Measurements from ENCODE around the gene GSTM2. TPM values are rescaled to one million over a fixed set of nuclear protein-coding genes. Genes with fewer than 3 reads are reported as not detected.

GSTM2 gene
- total RNA-seq, 1 experiment from 2014 or later: 0.84 TPM

DNA sequence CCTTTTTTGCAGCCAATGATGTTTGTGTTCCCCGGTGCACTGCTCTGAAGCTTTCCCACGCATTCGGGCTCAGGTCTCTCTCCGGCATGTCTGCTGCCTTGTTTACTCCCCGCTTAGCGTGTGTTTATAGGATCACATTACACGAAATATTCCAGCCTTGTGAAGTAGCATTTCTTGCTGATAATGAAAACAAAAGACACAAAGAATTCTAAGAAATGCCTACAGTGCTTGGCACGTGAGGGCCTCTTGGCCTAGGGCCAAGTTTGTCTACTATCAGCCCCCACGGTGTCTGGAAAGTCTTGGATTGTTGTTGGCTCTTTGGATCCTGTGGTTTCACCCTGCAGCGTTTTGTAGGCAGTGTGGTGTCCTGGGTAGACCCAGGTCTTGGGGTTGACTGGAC, 23.2 kb upstream of the GSTM2 start:
- intact Hi-C loops (cut with micrococcal nuclease; ENCODE audit: unreplicated experiment): loop anchor here (5.0 kb wide), 2 partner anchors 97 to 128 kb away; partner anchors contain the start of gene GNAI3
- BruUV-seq (replicated peaks): no TSS peak
- POLR2A ChIA-PET: no interaction called here
- Histone ChIP-seq H3K27me3 (replicated peaks; ENCODE audit: control insufficient read depth, insufficient read depth, low read length) (no peaks in the 10 kb centered on the region), H3K36me3 (ENCODE audit: control insufficient read depth, insufficient read depth, low read length) (no peaks in the 10 kb centered on the region), H3K4me3 (ENCODE audit: low read depth, low read length) (no peak overlapping the region), H3K4me1 (no peaks in the 10 kb centered on the region), H3K9me3 (no peaks in the 10 kb centered on the region)
- Mint-ChIP-seq H3K9me3 (ENCODE audit: unreplicated experiment) (no peaks in the 10 kb centered on the region), H3K36me3 (ENCODE audit: insufficient read depth, unreplicated experiment) (no peaks in the 10 kb centered on the region), H3K27ac (ENCODE audit: unreplicated experiment) (no peak overlapping the region), H3K4me3 (ENCODE audit: unreplicated experiment) (no peak overlapping the region), H3K4me1 (ENCODE audit: low read depth, unreplicated experiment) (no peaks in the 10 kb centered on the region), H3K27me3 (ENCODE audit: insufficient read depth, unreplicated experiment) (no peaks in the 10 kb centered on the region)
- no peak for DNase-seq
- TF ChIP-seq, protein P1, sequence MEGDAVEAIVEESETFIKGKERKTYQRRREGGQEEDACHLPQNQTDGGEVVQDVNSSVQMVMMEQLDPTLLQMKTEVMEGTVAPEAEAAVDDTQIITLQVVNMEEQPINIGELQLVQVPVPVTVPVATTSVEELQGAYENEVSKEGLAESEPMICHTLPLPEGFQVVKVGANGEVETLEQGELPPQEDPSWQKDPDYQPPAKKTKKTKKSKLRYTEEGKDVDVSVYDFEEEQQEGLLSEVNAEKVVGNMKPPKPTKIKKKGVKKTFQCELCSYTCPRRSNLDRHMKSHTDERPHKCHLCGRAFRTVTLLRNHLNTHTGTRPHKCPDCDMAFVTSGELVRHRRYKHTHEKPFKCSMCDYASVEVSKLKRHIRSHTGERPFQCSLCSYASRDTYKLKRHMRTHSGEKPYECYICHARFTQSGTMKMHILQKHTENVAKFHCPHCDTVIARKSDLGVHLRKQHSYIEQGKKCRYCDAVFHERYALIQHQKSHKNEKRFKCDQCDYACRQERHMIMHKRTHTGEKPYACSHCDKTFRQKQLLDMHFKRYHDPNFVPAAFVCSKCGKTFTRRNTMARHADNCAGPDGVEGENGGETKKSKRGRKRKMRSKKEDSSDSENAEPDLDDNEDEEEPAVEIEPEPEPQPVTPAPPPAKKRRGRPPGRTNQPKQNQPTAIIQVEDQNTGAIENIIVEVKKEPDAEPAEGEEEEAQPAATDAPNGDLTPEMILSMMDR (IDR thresholded peaks at IDR 0.05; ENCODE audit: insufficient read depth in 1 of 2, low read depth in 1 of 2, low read length in 1 of 2, severe bottlenecking in 1 of 2, unreplicated experiment in 1 of 2): no peak
- CTCF ChIA-PET: no interaction called here

DNA sequence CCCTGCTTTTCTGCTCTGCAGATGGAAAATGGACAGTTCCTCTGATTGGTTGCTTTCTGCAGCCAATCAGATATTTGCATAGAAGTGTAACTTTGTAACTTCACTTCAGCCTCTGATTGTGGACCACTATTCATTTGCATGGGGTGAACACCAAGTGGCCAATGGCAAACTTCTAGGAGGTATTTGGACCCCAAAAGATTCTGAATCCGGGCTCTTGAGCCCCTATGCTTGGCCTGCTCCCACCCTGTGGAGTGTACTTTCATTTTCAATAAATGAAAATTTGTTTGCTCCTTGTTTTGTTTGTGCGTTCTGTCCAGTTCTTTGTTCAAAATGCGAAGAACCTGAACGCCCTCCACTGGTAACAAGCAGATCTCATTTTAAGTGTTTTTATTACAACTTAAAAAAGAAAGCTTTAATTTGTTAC, 18.4 kb upstream of the GSTM2 start:
- BruUV-seq (replicated peaks): no TSS peak
- Mint-ChIP-seq H3K36me3 (ENCODE audit: insufficient read depth, unreplicated experiment) (no peaks in the 10 kb centered on the region), H3K4me3 (ENCODE audit: unreplicated experiment) (no peak overlapping the region), H3K9me3 (ENCODE audit: unreplicated experiment) (no peaks in the 10 kb centered on the region), H3K27me3 (ENCODE audit: insufficient read depth, unreplicated experiment) (no peaks in the 10 kb centered on the region), H3K27ac (ENCODE audit: unreplicated experiment) (no peak overlapping the region), H3K4me1 (ENCODE audit: low read depth, unreplicated experiment) (peaks cover 7% of the 10 kb centered on the region)
- TF ChIP-seq, protein P1 (IDR thresholded peaks at IDR 0.05; ENCODE audit: insufficient read depth in 1 of 2, low read depth in 1 of 2, low read length in 1 of 2, severe bottlenecking in 1 of 2, unreplicated experiment in 1 of 2): no peak
- H3K9me3 ChIP-seq: no peaks in the 10 kb centered on the region
- H3K4me3 ChIP-seq (ENCODE audit: low read depth, low read length): no peak overlapping the region
- H3K4me1 ChIP-seq: no peaks in the 10 kb centered on the region
- ChIA-PET POLR2A (no interaction called here), CTCF (interaction anchor here (0.8 to 3.3 kb wide), 3 partner anchors 9 to 197 kb away, joined by 3 to 18 read pairs (median 6); no protein-coding TSS in a partner anchor)
- intact Hi-C loops (cut with micrococcal nuclease; ENCODE audit: unreplicated experiment): no loop called here
- H3K36me3 ChIP-seq (ENCODE audit: control insufficient read depth, insufficient read depth, low read length): no peaks in the 10 kb centered on the region
- H3K27me3 ChIP-seq (replicated peaks; ENCODE audit: control insufficient read depth, insufficient read depth, low read length): no peaks in the 10 kb centered on the region
- DNase-seq: no peak

DNA sequence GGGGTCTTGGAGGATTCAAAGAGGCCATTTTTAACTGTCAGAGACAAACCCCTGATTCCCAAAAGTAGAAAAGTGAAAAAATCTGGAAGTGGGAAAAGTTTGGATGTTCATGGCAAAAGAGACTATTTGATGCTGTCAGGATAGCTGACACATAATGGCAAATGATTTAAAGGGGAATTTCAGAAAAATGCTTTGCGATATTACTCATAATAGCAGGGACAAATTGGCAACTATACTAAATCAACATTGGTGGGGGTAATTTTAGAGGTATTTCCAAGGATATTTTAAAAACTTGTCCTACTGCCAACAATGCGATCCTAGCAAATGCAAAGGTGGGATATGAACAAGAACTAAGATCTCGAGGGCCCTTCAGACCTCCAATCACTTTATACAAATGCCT, 17.2 kb upstream of the GSTM2 start:
- intact Hi-C loops (cut with micrococcal nuclease; ENCODE audit: unreplicated experiment): no loop called here

More for the DNA sequence above, 17.2 kb upstream of the GSTM2 start:
- ChIA-PET CTCF (interaction anchor here (3.3 kb wide), 1 partner anchor 10 kb away, joined by 18 read pairs; no protein-coding TSS in a partner anchor), POLR2A (no interaction called here)
- no peak overlapping the region for H3K27ac Mint-ChIP-seq (ENCODE audit: unreplicated experiment)
- peaks cover 12% of the 10 kb centered on the region for H3K4me1 Mint-ChIP-seq (ENCODE audit: low read depth, unreplicated experiment)
- TF ChIP-seq, protein P1 (IDR thresholded peaks at IDR 0.05; ENCODE audit: insufficient read depth in 1 of 2, low read depth in 1 of 2, low read length in 1 of 2, severe bottlenecking in 1 of 2, unreplicated experiment in 1 of 2): no peak
- H3K9me3 Mint-ChIP-seq (ENCODE audit: unreplicated experiment): no peaks in the 10 kb centered on the region
- no peaks in the 10 kb centered on the region for H3K27me3 Mint-ChIP-seq (ENCODE audit: insufficient read depth, unreplicated experiment)
- Histone ChIP-seq H3K27me3 (replicated peaks; ENCODE audit: control insufficient read depth, insufficient read depth, low read length) (no peaks in the 10 kb centered on the region), H3K4me3 (ENCODE audit: low read depth, low read length) (no peak overlapping the region), H3K9me3 (no peaks in the 10 kb centered on the region), H3K36me3 (ENCODE audit: control insufficient read depth, insufficient read depth, low read length) (no peaks in the 10 kb centered on the region), H3K4me1 (no peaks in the 10 kb centered on the region)
- BruUV-seq (replicated peaks): no TSS peak
- H3K4me3 Mint-ChIP-seq (ENCODE audit: unreplicated experiment): no peak overlapping the region
- no peak for DNase-seq
- no peaks in the 10 kb centered on the region for H3K36me3 Mint-ChIP-seq (ENCODE audit: insufficient read depth, unreplicated experiment)
